ENCODE data around the gene ARID4B.

The ARID4B gene

GRCh38 chr1:235156740-235157139, 171.2 kb downstream of the ARID4B start:
- DNase-seq = no peak

DNA sequence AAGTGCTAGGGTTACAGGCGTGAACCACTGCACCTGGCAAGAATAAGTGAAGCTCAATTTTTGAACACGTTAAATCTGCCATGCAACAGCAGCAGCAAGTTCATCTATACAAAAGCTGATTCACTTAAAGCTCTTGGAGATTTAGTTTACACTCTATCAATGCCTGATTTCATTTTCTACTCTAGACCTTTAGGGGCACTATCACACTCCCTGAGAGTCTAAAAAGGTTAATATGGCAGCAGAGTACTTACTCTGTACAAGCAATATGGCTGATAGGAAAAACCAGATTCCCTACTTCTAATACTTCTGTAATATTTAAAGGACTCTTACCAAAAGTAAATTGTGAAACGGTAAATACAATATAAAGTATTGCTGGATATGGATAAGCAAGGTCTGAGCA, 171.7 kb downstream of the ARID4B start:
- no peak for DNase-seq

- no peak for DNase-seq
These were observed 175.7 kb downstream of the ARID4B start for GRCh38 chr1:235152235-235152634.

GRCh38 chr1:235151033-235151432, 176.9 kb downstream of the ARID4B start:
- DNase-seq = no peak

GRCh38 chr1:235149824-235150223, 178.2 kb downstream of the ARID4B start:
- no peak for DNase-seq

DNA sequence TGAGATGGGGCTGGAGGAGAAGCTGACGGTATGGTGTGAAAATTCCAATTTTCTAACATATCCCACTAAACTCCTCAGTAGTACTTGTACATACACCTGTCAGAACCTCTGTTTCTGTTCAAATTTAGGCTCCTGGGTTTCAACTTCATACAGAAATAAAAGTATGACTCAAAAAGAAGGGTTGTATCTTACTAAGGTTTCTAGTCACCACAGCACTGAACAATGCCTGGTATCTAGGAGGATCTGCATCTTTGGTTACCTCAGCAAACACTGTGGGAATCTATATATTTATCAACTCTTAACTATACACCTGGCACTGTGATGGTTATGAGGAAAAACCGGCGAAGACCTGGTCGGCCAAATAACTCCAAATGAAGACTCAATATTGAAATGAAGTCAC, 180.7 kb downstream of the ARID4B start:
- DNase-seq = no peak

DNA sequence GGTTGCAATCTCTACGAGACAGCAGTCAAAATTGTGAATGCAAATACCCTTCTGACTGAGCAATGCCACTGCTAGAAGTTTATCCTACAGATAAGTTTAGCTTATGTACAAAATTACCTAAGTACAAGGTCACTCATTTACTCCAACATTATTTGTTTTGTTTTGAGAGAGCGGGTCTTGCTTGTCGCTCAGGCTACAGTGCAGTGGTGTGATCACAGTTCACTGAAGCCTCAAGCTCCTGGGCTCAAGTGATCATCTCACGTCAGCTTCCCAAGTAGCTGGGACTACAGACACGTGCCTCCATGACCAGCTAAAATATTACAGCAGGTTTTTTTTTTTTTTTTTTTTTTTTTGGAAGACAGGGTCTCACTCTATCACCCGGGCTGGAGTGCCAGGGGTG, 182.3 kb downstream of the ARID4B start:
- DNase-seq = no peak

DNA sequence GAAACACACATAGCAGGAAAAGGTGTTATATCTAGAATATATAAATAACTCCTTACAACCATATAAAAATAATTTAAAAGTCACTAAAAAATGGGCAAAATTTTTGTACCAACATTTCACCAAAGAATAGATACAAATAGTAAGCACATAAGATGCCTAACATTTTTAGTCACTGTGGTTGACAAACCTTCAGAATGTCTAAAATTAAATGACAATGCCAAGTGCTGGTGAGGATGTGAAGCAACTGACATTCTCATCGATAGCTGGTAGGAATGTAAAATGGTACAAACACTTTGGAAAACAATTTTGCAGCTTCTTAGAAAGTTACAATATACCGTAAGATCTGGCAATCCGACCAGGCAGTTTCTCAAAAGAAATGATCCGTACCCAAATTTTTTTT, 185.0 kb downstream of the ARID4B start:
- no peak for DNase-seq

- no peak for DNase-seq
These were observed 188.7 kb downstream of the ARID4B start for GRCh38 chr1:235139315-235139714.

DNA sequence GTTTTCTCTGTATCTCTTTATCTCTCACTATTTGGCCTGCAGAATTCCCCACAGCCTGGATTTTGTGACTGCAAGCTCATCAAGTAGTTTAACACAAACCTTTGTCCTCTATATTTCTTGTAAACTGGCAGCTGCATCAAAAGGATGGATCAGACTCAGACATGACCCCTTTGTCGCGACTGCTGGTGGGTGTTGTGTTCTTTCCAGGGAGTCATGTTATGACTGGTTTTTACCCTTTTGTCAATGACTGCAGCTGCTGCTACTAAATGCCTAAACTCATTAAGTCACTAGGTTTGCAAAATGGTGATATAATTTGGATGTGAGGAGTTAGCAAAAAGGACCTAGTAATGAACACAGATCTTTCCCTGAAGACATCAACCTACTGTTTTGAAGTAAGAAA, 189.2 kb downstream of the ARID4B start:
- DNase-seq = no peak

- DNase-seq = no peak
These were observed 191.9 kb downstream of the ARID4B start for GRCh38 chr1:235136111-235136510.

- DNase-seq = no peak
These were observed 193.8 kb downstream of the ARID4B start for GRCh38 chr1:235134171-235134570.

GRCh38 chr1:235133086-235133485, 194.9 kb downstream of the ARID4B start:
- DNase-seq = no peak

GRCh38 chr1:235131961-235132360, 196.0 kb downstream of the ARID4B start:
- DNase-seq = no peak

DNA sequence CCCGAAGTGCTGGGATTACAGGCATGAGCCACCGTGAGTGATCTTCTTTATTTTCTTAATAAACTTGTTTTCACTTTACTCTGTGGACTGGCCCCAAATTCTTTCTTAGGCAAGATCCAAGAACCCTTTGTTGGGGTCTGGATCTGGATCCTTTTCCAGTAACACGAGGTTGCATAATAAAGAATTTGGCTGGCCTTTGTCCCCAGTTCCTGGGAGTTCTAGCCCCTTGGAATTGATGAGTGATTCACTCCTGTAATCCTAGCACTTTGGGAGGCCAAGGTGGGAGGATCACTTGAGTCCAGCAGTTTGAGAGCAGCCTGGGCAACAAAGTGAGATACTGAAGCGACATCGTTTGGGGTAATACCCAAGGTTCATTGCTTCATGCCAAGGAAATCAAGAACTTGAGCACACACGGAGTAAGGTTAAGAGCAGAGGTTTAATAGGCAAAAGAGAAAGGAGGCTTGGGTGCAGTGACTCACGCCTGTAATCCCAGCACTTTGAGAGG, 197.2 kb downstream of the ARID4B start:
- DNase-seq = no peak

- no peak for DNase-seq
These were observed 198.0 kb downstream of the ARID4B start for GRCh38 chr1:235129774-235130570.

- DNase-seq = peak; percentile 83 to 87 (median 86)
These were observed 199.3 kb downstream of the ARID4B start, which contains the start of gene TOMM20 for GRCh38 chr1:235128456-235129328. TSS of gene TOMM20 (minus strand) at chr1:235128837. CDS start at chr1:235128715, 122 bp downstream.

DNA sequence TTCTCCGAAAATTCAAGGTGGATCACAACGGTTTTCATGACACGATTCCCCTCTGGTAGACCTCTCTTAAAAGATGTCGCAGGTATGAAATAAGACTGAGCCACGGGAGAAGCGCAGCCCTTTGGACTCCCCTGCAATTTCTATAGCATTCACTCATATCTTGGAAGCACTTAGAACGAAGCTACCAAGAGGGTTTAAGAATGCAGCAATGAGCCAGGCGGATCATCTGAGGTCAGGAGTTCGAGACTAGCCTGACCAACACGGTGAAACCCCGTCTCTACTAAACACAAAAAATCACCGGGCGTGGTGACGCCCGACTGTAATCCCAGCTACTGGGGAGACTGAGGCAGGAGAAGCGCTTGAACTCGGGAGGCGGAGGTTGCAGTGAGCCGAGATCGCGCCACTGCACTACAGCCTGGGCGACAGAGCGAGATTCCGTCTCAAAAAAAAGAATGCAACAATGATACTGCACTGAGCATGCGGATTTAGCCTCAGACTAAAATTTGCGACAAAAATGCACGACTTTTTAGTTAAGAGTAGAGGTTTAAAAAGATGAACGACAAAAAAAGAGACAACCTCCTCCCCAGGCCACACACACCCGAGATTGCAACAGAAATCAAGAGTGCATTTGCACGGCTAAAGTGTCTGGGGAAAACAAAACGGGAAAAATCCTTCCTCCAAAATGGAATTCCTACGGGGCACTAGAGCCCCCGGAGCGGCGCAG, 200.1 kb downstream of the ARID4B start:
- DNase-seq = no peak

- no peak for DNase-seq
These were observed 200.8 kb downstream of the ARID4B start for GRCh38 chr1:235127203-235127602.

- DNase-seq = no peak
These were observed 203.3 kb downstream of the ARID4B start for GRCh38 chr1:235124665-235125064.

DNA sequence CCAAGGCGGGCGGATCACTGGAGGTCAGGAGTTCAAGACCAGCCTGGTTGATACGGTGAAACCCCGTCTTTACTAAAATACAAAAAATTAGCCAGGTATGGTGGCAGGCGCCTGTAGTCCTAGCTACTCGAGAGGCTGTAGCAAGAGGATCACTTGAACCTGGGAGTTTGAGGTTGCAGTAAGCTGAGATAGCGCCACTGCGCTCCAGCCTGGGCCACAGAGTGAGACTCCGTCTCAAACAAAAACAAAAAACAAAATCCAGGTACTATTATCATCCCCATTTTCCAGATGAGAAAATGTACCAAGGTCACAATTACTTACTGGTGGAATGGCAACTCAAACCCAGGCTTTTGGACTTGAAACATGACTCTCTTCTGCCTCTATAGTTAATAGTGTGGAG, 203.9 kb downstream of the ARID4B start:
- no peak for DNase-seq

DNA sequence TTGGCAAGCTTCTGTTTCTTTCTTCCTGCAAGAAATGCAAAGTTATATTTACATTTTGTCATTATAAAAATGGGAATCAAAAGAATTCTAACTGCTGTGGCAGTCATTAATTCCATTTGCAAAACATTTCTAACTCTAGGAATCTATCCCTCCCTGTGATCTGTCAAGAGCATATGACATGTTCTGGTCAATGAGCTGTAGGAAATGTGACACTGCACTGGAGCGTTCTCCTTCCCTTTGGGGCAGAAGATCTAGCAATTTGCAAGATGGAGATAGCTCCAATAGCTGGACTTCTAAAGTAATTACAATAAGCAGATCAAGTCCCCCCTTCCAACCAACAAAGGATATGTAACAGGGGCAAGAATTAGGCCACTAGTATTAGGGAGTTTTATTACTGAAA, 205.6 kb downstream of the ARID4B start:
- DNase-seq = no peak

Data from activated CD4-positive, CD25-positive, alpha-beta regulatory T cell (primary cell).